SU-DHL-6 (cell line): ENCODE results near the gene CDKAL1.

Experiments
- H2AFZ ChIP-seq: fragments of 200-600 bp; sonication (generic); 2 replicates; pipeline ENCODE4 v1.6.1; 2014; ENCODE audit warnings: low read depth, mild to moderate bottlenecking, moderate library complexity, mixed read lengths, antibody characterized with exemption, low read length; ENCODE audit not compliant: severe bottlenecking
- H3F3A ChIP-seq: fragments of 200-600 bp; shearing (Covaris generic); 2 replicates; pipeline ENCODE4 v1.6.0; 2016; ENCODE audit warnings: antibody characterized with exemption, mild to moderate bottlenecking; ENCODE audit not compliant: insufficient read depth
- H3K27ac ChIP-seq: fragments of 200-600 bp; sonication (generic); 2 replicates; pipeline ENCODE4 v1.5.1; 2016; ENCODE audit warnings: low read depth, mild to moderate bottlenecking, low read length, moderate library complexity, mixed read lengths
- H3K27me3 ChIP-seq: fragments of 200-600 bp; sonication (generic), shearing (Covaris generic); 2 replicates; pipeline ENCODE4 v1.6.0; 2014; ENCODE audit warnings: mild to moderate bottlenecking, low read length
- H3K36me3 ChIP-seq: fragments of 200-600 bp; sonication (generic); 2 replicates; pipeline ENCODE4 v1.6.1; 2014; ENCODE audit warnings: mild to moderate bottlenecking, low read length, mixed read lengths
- H3K4me2 ChIP-seq: fragments of 300-600, 200-600 bp; shearing (Covaris generic), sonication (generic); 2 replicates; pipeline ENCODE4 v1.6.0; 2014; ENCODE audit warnings: low read length, low read depth, mild to moderate bottlenecking; ENCODE audit not compliant: poor library complexity, severe bottlenecking
- H3K4me3 ChIP-seq: fragments of 200-600 bp; sonication (generic); 2 replicates; pipeline ENCODE4 v1.5.1; 2014; ENCODE audit warnings: antibody characterized with exemption, low read length, mild to moderate bottlenecking, mixed read lengths; ENCODE audit not compliant: insufficient read depth, poor library complexity, severe bottlenecking
- H3K79me2 ChIP-seq: fragments of 200-600 bp; sonication (generic); 2 replicates; pipeline ENCODE4 v1.6.1; 2014; ENCODE audit warnings: mild to moderate bottlenecking, low read length, moderate library complexity; ENCODE audit not compliant: insufficient read depth
- H3K9ac ChIP-seq: fragments of 200-600 bp; sonication (generic); 2 replicates; pipeline ENCODE4 v1.7.0; 2014; ENCODE audit warnings: mild to moderate bottlenecking, low read length
- H3K9me2 ChIP-seq: fragments of 200-600 bp; sonication (generic); replicated peaks from 2 replicates; pipeline ENCODE4 v1.6.1; 2014; ENCODE audit warnings: low read length; ENCODE audit not compliant: insufficient read depth
- H3K9me3 ChIP-seq: fragments of 200-600 bp; sonication (generic); 2 replicates; pipeline ENCODE4 v1.6.1; 2014; ENCODE audit warnings: low read length, mixed read lengths; ENCODE audit not compliant: insufficient read depth
- H4K20me1 ChIP-seq: fragments of 200-600 bp; sonication (generic); 2 replicates; pipeline ENCODE4 v1.6.1; 2014; ENCODE audit warnings: low read depth, mild to moderate bottlenecking, antibody characterized with exemption, low read length, moderate library complexity, mixed read lengths
- CTCF ChIP-seq: fragments of 200-600 bp; sonication (generic); IDR thresholded peaks from one replicate; pipeline ENCODE4 v1.5.1; 2017; ENCODE audit warnings: antibody characterized with exemption, mild to moderate bottlenecking, low read length, moderate library complexity; ENCODE audit not compliant: insufficient read depth, poor library complexity, severe bottlenecking
- EZH2phosphoT487 ChIP-seq: fragments of 200-600 bp; sonication (generic), shearing (Covaris generic); conservative IDR thresholded peaks from 2 replicates; pipeline ENCODE4 v1.6.1; 2018; ENCODE audit warnings: mild to moderate bottlenecking, antibody characterized with exemption, low read length, moderate library complexity, mixed read lengths

Gene CDKAL1

GRCh38 chr6:21256197-21256596 lies 721.9 kb downstream of the CDKAL1 start:
- Histone ChIP-seq H3K9me3 (no peaks in the 10 kb centered on the region), H3K4me3 (no peak overlapping the region), H4K20me1 (no peaks in the 10 kb centered on the region), H3K9ac (no peak overlapping the region), H3F3A (no peaks in the 10 kb centered on the region), H3K4me2 (no peak overlapping the region), H3K36me3 (no peaks in the 10 kb centered on the region), H2AFZ (no peak overlapping the region), H3K27me3 (no peaks in the 10 kb centered on the region), H3K79me2 (no peaks in the 10 kb centered on the region), H3K27ac (no peak overlapping the region), H3K9me2 (no peaks in the 10 kb centered on the region)
- TF ChIP-seq EZH2phosphoT487 (no peak), CTCF (no peak)

GRCh38 chr6:21257125-21257524 lies 722.9 kb downstream of the CDKAL1 start:
- Histone ChIP-seq H2AFZ (no peak overlapping the region), H3K9me2 (no peaks in the 10 kb centered on the region), H3K4me3 (no peak overlapping the region), H3K9me3 (no peaks in the 10 kb centered on the region), H3K79me2 (no peaks in the 10 kb centered on the region), H3F3A (no peaks in the 10 kb centered on the region), H3K9ac (no peak overlapping the region), H3K4me2 (no peak overlapping the region), H3K27ac (no peak overlapping the region), H4K20me1 (no peaks in the 10 kb centered on the region), H3K36me3 (no peaks in the 10 kb centered on the region), H3K27me3 (no peaks in the 10 kb centered on the region)
- no peak for TF ChIP-seq CTCF
- no peak for TF ChIP-seq EZH2phosphoT487

GRCh38 chr6:21258665-21259064 lies 724.4 kb downstream of the CDKAL1 start:
- no peak overlapping the region for H2AFZ ChIP-seq
- no peaks in the 10 kb centered on the region for H3K9me2 ChIP-seq
- no peak overlapping the region for H3K4me2 ChIP-seq
- no peak overlapping the region for H3K9ac ChIP-seq
- H3F3A ChIP-seq: no peaks in the 10 kb centered on the region
- no peaks in the 10 kb centered on the region for H3K9me3 ChIP-seq
- H3K27me3 ChIP-seq: no peaks in the 10 kb centered on the region
- TF ChIP-seq EZH2phosphoT487: no peak
- no peaks in the 10 kb centered on the region for H3K36me3 ChIP-seq
- no peak overlapping the region for H3K27ac ChIP-seq
- H3K79me2 ChIP-seq: no peaks in the 10 kb centered on the region
- H3K4me3 ChIP-seq: no peak overlapping the region
- no peaks in the 10 kb centered on the region for H4K20me1 ChIP-seq

- Histone ChIP-seq H4K20me1 (no peaks in the 10 kb centered on the region), H3K9me2 (no peaks in the 10 kb centered on the region), H3K4me3 (no peak overlapping the region), H3K4me2 (no peak overlapping the region), H3F3A (no peaks in the 10 kb centered on the region), H3K27me3 (no peaks in the 10 kb centered on the region), H3K9me3 (no peaks in the 10 kb centered on the region), H3K9ac (no peak overlapping the region), H2AFZ (no peak overlapping the region), H3K36me3 (no peaks in the 10 kb centered on the region), H3K79me2 (no peaks in the 10 kb centered on the region), H3K27ac (no peak overlapping the region)
- TF ChIP-seq EZH2phosphoT487 (no peak), CTCF (no peak)
Observed at GRCh38 chr6:21259660-21260059, 725.4 kb downstream of the CDKAL1 start.
